Heart left ventricle (tissue), 13 donors: ENCODE data around the gene MICALL2.

Experiments
- CTCF ChIP-seq, 12 donors: fragments of 200-600 bp; sonication (generic) in 4 of 12; IDR thresholded peaks; one replicate each; pipeline versions ENCODE4 v1.5.0 to v1.8.0; 2018 to 2022; ENCODE audit warnings: antibody characterized with exemption in 12 of 12, mild to moderate bottlenecking in 5 of 12
- POLR2A ChIP-seq, 2 donors: fragments of 450-650 bp; IDR thresholded peaks; one replicate each; pipeline ENCODE4 v1.6.1; 2017; ENCODE audit warnings: antibody characterized with exemption in 2 of 2, mild to moderate bottlenecking in 2 of 2, moderate library complexity in 2 of 2
- donor health status: ischemic (EF 13 %, LVEDD 7.1; RV severe dilation, severe dysfunction).
- donor health status: DM: no; HTN: yes; CAD: no.
- donor health status: DM: no; HTN: no; CAD: no.
- donor health status: ischemic (EF 25% LVEDD 6.9; RV normal size, moderate dysfunction).
- donor health status: ischemic (EF 25% LVEDD 5.7; RV mildly dilated, moderate dysfunction).
- donor health status: ischemic (EF 35%, LVEDD 5.7; RV mildly dilated, moderate dysfunction).
- donor health status: nonischemic (EF 11% LVEDD 7.7; RV severe dilation, severe dysfunction).
- donor health status: DM: yes; HTN: yes; CAD: no.
- donor health status: PGD.
- donor health status: ischemic (EF 29% LVEDD 5.4; RV normal size, mild dysfunction).
- donor health status: nonischemic (EF 23%, LVEDD 6.1; RV moderate dilation, normal function).

- TF ChIP-seq CTCF (IDR thresholded peaks at IDR 0.05) (no peak), POLR2A (IDR thresholded peaks at IDR 0.05) (no peak)
These were observed 15.5 kb upstream of the MICALL2 start for GRCh38 chr7:1474736-1475135.
